Mucosa of rectum (tissue), 2 donors: Measurements from ENCODE around the gene PLXNC1.

Source experiments
- H3K27ac ChIP-seq, 2 donors: one replicate each; pipeline ENCODE4 v1.7.0; 2013; ENCODE audit warnings: inconsistent platforms in 2 of 2, low read depth in 2 of 2, low read length in 2 of 2
- H3K27me3 ChIP-seq, 2 donors: one replicate each; pipeline ENCODE4 v1.7.0; 2013; ENCODE audit warnings: low read length in 2 of 2; ENCODE audit not compliant: control insufficient read depth in 2 of 2, insufficient read depth in 2 of 2
- H3K36me3 ChIP-seq, 2 donors: one replicate each; pipeline ENCODE4 v1.7.0; 2013; ENCODE audit warnings: low read length in 2 of 2; ENCODE audit not compliant: control insufficient read depth in 2 of 2, insufficient read depth in 2 of 2
- H3K4me1 ChIP-seq, 2 donors: one replicate each; pipeline ENCODE4 v1.7.0; 2013; ENCODE audit warnings: low read length in 2 of 2, mild to moderate bottlenecking in 1 of 2; ENCODE audit not compliant: control insufficient read depth in 2 of 2, insufficient read depth in 2 of 2
- H3K4me3 ChIP-seq, 2 donors: one replicate each; pipeline ENCODE4 v1.7.0; 2013; ENCODE audit warnings: low read length in 2 of 2
- H3K9ac ChIP-seq, 2 donors: one replicate each; pipeline ENCODE4 v1.7.0; 2013; ENCODE audit warnings: low read length in 2 of 2, low read depth in 1 of 2, mild to moderate bottlenecking in 1 of 2
- H3K9me3 ChIP-seq, 2 donors: one replicate each; pipeline ENCODE4 v1.7.0; 2013; ENCODE audit warnings: low read length in 2 of 2; ENCODE audit not compliant: control insufficient read depth in 2 of 2
- donor health status: healthy.
- donor health status: Normal muscosa, but diverticular disease.

PLXNC1 gene

DNA sequence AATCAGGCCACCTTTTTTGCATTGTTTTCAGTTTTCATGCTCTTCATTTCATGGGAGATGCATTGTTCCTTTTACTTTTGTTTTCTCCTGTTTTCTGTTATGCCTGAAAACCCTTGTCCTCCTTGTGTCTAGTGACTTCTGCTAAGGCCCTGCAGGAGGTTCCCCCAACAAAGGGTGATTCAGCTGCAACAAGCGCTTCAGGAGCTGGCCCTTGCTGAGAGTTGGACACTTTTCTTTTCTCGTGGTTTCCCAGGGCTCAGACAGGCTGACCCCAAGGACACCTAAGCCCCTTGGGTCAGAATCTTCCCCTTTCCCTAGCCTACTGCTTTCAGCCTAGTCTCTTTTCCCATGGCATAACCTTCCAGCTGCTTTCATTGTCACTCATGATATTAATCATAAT lies 98.9 kb downstream of the PLXNC1 start:
- no peaks in the 10 kb centered on the region for H3K27me3 ChIP-seq
- no peak overlapping the region for H3K27ac ChIP-seq
- no peak overlapping the region for H3K9ac ChIP-seq
- no peak overlapping the region for H3K4me3 ChIP-seq
- H3K9me3 ChIP-seq: no peaks in the 10 kb centered on the region
- H3K36me3 ChIP-seq: no peaks in the 10 kb centered on the region
- H3K4me1 ChIP-seq: peaks cover 0 to 2% of the 10 kb centered on the region in 2 donors

GRCh38 chr12:94248582-94248981 lies 100.2 kb downstream of the PLXNC1 start:
- no peak overlapping the region for H3K4me3 ChIP-seq
- H3K9ac ChIP-seq: no peak overlapping the region
- no peaks in the 10 kb centered on the region for H3K9me3 ChIP-seq
- H3K27ac ChIP-seq: no peak overlapping the region
- H3K36me3 ChIP-seq: no peaks in the 10 kb centered on the region
- peaks cover 0 to 2% of the 10 kb centered on the region in 2 donors for H3K4me1 ChIP-seq
- no peaks in the 10 kb centered on the region for H3K27me3 ChIP-seq

- Histone ChIP-seq H3K27ac (no peak overlapping the region), H3K9me3 (no peaks in the 10 kb centered on the region), H3K27me3 (no peaks in the 10 kb centered on the region), H3K9ac (no peak overlapping the region), H3K4me1 (no peaks in the 10 kb centered on the region), H3K36me3 (no peaks in the 10 kb centered on the region), H3K4me3 (no peak overlapping the region)
Observed at GRCh38 chr12:94250130-94250529, 101.8 kb downstream of the PLXNC1 start.

GRCh38 chr12:94254270-94254669 lies 105.9 kb downstream of the PLXNC1 start:
- Histone ChIP-seq H3K27me3 (no peaks in the 10 kb centered on the region), H3K9me3 (no peaks in the 10 kb centered on the region), H3K9ac (no peak overlapping the region), H3K27ac (no peak overlapping the region), H3K4me1 (no peaks in the 10 kb centered on the region), H3K4me3 (no peak overlapping the region), H3K36me3 (peaks cover 0 to 4% of the 10 kb centered on the region in 2 donors)

GRCh38 chr12:94255006-94255405 lies 106.6 kb downstream of the PLXNC1 start:
- Histone ChIP-seq H3K9me3 (no peaks in the 10 kb centered on the region), H3K36me3 (peaks cover 0 to 4% of the 10 kb centered on the region in 2 donors), H3K9ac (no peak overlapping the region), H3K4me3 (no peak overlapping the region), H3K4me1 (no peaks in the 10 kb centered on the region), H3K27ac (no peak overlapping the region), H3K27me3 (no peaks in the 10 kb centered on the region)

GRCh38 chr12:94255428-94255827 lies 107.1 kb downstream of the PLXNC1 start:
- Histone ChIP-seq H3K27ac (no peak overlapping the region), H3K4me1 (no peaks in the 10 kb centered on the region), H3K4me3 (no peak overlapping the region), H3K27me3 (no peaks in the 10 kb centered on the region), H3K36me3 (peaks cover 0 to 4% of the 10 kb centered on the region in 2 donors), H3K9ac (no peak overlapping the region), H3K9me3 (no peaks in the 10 kb centered on the region)

- H3K27me3 ChIP-seq: no peaks in the 10 kb centered on the region
- no peak overlapping the region for H3K4me3 ChIP-seq
- no peak overlapping the region for H3K27ac ChIP-seq
- peaks cover 0 to 8% of the 10 kb centered on the region in 2 donors for H3K4me1 ChIP-seq
- no peaks in the 10 kb centered on the region for H3K9me3 ChIP-seq
- no peak overlapping the region for H3K9ac ChIP-seq
- peaks cover 0 to 4% of the 10 kb centered on the region in 2 donors for H3K36me3 ChIP-seq
Observed at GRCh38 chr12:94258593-94258992, 110.2 kb downstream of the PLXNC1 start.

GRCh38 chr12:94260017-94260416 lies 111.6 kb downstream of the PLXNC1 start:
- H3K36me3 ChIP-seq: peaks cover 0 to 4% of the 10 kb centered on the region in 2 donors
- peaks cover 0 to 8% of the 10 kb centered on the region in 2 donors for H3K4me1 ChIP-seq
- no peaks in the 10 kb centered on the region for H3K27me3 ChIP-seq
- H3K4me3 ChIP-seq: no peak overlapping the region
- H3K9me3 ChIP-seq: no peaks in the 10 kb centered on the region
- no peak overlapping the region for H3K27ac ChIP-seq
- no peak overlapping the region for H3K9ac ChIP-seq

- Histone ChIP-seq H3K27ac (no peak overlapping the region), H3K9ac (no peak overlapping the region), H3K9me3 (no peaks in the 10 kb centered on the region), H3K4me1 (peaks cover 0 to 8% of the 10 kb centered on the region in 2 donors), H3K36me3 (peaks cover 0 to 3% of the 10 kb centered on the region in 2 donors), H3K4me3 (no peak overlapping the region), H3K27me3 (no peaks in the 10 kb centered on the region)
Observed at GRCh38 chr12:94260717-94261116, 112.3 kb downstream of the PLXNC1 start.

GRCh38 chr12:94261119-94261518 lies 112.7 kb downstream of the PLXNC1 start:
- no peaks in the 10 kb centered on the region for H3K9me3 ChIP-seq
- H3K4me3 ChIP-seq: no peak overlapping the region
- H3K4me1 ChIP-seq: peaks cover 0 to 8% of the 10 kb centered on the region in 2 donors
- H3K27ac ChIP-seq: no peak overlapping the region
- H3K36me3 ChIP-seq: no peaks in the 10 kb centered on the region
- no peaks in the 10 kb centered on the region for H3K27me3 ChIP-seq
- no peak overlapping the region for H3K9ac ChIP-seq

- peak overlapping the region; percentile 65 to 75 for H3K27ac ChIP-seq
- peak overlapping the region; percentile 42 to 51 for H3K9ac ChIP-seq
- peaks cover 0 to 8% of the 10 kb centered on the region in 2 donors for H3K4me1 ChIP-seq
- H3K9me3 ChIP-seq: no peaks in the 10 kb centered on the region
- no peaks in the 10 kb centered on the region for H3K36me3 ChIP-seq
- H3K4me3 ChIP-seq: peak overlapping the region; percentile 61 to 86
- H3K27me3 ChIP-seq: no peaks in the 10 kb centered on the region
Observed at GRCh38 chr12:94261786-94262185, 113.4 kb downstream of the PLXNC1 start.
